ENCODE results near the gene TSHZ2. TPM values are rescaled to one million over a fixed set of nuclear protein-coding genes. Genes with fewer than 3 reads are reported as not detected.
A peak's percentile ranks its signal among the peaks of the same experiment; 100 is the strongest.
"Not testable (repeated sequence)": the region's sequence is repeated elsewhere in the genome, so short reads cannot be mapped to it uniquely, and the experiment has no call there.

Gene TSHZ2
- total RNA-seq, 1 donor from 2014 or later = 4.9 TPM

DNA sequence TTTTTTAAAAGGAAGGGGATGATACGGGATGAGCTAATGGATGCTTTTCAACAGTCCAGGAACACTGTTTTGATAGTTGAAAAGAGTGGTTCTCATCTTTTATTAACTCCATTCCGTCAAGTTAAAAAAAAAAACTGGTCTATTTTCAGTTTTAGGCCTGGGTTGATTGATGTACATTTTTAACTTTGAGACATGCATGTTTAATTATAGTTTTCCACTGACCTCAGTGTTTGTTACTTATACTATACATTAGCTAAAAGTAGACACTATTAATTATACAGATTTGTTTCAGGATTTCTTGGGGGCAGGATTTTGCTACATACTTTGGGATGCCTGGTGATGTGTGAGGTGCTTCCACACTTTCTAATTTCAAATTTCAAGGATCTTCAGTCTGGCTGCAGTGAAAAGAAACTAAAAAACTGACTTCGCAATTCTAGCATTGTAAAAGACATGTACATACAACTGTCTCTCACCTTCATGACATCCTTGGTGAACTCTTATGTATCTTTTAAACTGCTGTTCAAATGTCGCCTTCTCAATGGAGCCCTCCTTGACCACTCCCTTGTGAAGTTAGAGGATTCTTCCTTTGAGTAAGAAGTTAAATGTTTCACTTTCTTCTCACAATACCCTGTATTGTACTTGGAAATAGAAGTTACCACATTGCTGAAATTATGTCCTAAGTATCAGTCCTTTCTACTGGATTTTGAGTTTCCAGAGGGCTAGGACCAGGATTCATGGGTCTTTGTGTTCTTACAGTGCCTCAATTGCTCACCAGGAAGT, 101.7 kb downstream of the TSHZ2 start:
- no peak for ATAC-seq (ENCODE audit: poor library complexity)
- intact Hi-C loops (cut with DNase I) = no loop called here

DNA sequence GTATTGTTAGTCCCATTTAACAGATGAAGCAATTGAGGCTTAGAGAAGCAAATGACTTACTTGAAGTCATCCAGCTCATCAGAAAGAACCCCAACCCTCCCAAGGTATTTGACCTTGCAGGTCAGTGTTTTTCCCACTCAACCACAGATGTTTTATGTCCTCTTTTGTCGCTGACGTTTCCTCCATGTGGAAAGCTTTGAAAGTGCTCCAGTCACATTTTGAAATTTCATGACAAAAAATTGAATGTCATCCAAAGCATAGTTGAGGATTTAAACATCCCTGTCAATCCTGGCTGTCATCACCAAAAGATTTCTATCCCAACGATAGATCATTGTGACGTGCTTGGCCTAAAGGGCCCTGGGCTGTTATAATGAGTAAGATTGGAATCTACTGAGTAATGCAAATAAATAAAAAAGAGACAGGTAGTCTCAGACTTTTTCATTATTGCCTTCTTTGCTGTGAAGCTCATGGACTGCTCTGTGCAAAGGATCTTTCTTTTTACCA, 102.7 kb downstream of the TSHZ2 start:
- DNase-seq (no peak), ATAC-seq (ENCODE audit: poor library complexity) (no peak)
- intact Hi-C loops (cut with DNase I) = no loop called here

More for the DNA sequence above, 101.7 kb downstream of the TSHZ2 start:
- DNase-seq = no peak

- no peak for ATAC-seq (ENCODE audit: poor library complexity)
- intact Hi-C loops (cut with DNase I) = no loop called here
- DNase-seq = no peak
These were observed 104.5 kb downstream of the TSHZ2 start for GRCh38 chr20:53076668-53077067.

- intact Hi-C loops (cut with DNase I) = no loop called here
- ATAC-seq (ENCODE audit: poor library complexity) (peak; percentile 76), DNase-seq (no peak)
These were observed 105.4 kb downstream of the TSHZ2 start for GRCh38 chr20:53077373-53078205.

GRCh38 chr20:53078761-53079160, 106.6 kb downstream of the TSHZ2 start:
- ATAC-seq (ENCODE audit: poor library complexity) = no peak
- intact Hi-C loops (cut with DNase I) = no loop called here
- no peak for DNase-seq

DNA sequence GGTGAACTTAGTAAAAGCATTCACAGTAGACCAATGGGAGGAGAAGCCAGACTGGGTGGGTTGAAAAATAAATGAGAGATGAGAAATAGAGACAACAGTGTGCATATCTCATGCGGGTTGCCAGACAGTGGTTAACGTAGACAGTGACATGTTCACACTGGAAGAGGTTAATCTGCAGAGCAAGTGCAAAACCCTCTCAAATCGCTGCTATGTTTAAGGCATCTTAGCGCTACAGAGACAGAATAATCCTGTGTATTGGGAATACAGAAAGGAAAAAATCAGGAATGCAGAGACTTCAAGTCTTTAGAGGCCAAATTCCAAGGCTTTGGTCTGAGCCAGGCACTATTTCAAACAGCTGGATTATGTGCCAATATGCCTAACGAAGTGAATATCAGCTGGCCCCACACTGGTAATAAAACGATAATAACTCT, 107.1 kb downstream of the TSHZ2 start:
- intact Hi-C loops (cut with DNase I) = no loop called here
- ATAC-seq (ENCODE audit: poor library complexity) (no peak), DNase-seq (no peak)

- DNase-seq (no peak), ATAC-seq (ENCODE audit: poor library complexity) (no peak)
- intact Hi-C loops (cut with DNase I) = no loop called here
These were observed 107.9 kb downstream of the TSHZ2 start for GRCh38 chr20:53079828-53080686.

- ATAC-seq (ENCODE audit: poor library complexity) (no peak), DNase-seq (no peak)
- intact Hi-C loops (cut with DNase I) = no loop called here
These were observed 108.5 kb downstream of the TSHZ2 start for GRCh38 chr20:53080687-53080962.

- ATAC-seq (ENCODE audit: poor library complexity) = no peak
- DNase-seq = no peak
- intact Hi-C loops (cut with DNase I) = no loop called here
These were observed 109.1 kb downstream of the TSHZ2 start for GRCh38 chr20:53080969-53081871.

GRCh38 chr20:53081916-53082863, 110.0 kb downstream of the TSHZ2 start:
- DNase-seq = no peak
- no peak for ATAC-seq (ENCODE audit: poor library complexity)
- intact Hi-C loops (cut with DNase I) = no loop called here

GRCh38 chr20:53083411-53083810, 111.3 kb downstream of the TSHZ2 start:
- no peak for ATAC-seq (ENCODE audit: poor library complexity)
- no peak for DNase-seq
- intact Hi-C loops (cut with DNase I) = no loop called here

DNA sequence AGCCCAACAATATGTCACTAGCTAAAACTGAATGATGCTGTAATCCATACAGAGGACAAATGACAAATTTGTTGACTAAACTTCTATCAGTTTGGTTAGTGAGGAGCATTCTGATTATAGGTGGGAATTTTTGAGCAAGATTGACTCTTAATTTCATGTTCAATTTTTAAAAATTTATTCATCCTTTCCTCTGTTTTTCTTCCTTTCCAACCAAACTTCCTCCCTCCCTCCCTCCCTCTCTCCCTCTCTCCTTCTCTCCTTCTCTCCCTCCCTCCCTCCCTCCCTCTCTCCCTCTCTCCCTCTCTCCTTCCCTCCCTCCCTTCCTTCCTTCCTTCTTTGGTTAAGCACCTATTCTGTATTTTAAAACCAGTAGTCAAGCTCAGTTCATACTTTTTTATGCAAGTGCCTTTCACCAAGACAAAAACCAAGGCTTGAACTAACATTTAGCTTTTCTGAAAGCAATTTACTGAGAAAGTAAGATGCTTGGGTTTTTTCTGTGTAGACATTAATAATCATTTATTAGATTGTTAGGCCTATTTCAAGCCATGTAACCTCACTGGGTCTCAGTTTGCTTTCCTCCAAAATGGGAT, 112.3 kb downstream of the TSHZ2 start:
- intact Hi-C loops (cut with DNase I) = no loop called here
- no peak for ATAC-seq (ENCODE audit: poor library complexity)
- DNase-seq = no peak

DNA sequence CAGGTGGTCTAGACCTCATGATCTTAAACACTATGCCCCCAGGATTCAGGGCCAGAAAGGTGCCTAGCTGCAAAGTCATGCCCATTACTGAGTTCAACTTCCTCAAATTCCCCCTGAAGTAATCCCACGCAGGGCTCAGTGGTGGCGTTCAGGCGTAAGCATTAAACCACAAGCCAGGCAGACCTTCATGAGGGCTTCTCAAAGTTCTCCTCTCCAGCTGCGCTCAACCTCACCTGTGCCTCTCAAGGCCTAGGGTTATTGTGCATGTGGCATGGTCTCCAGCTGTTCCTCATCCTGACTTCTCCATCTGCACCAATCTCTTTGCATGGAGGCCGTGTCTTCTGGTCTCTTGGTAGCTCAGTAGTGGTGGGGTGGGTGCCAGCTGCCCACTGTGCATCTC, 113.6 kb downstream of the TSHZ2 start:
- no peak for DNase-seq
- intact Hi-C loops (cut with DNase I) = no loop called here
- ATAC-seq (ENCODE audit: poor library complexity) = no peak

GRCh38 chr20:53087037-53087777, 115.0 kb downstream of the TSHZ2 start:
- no peak for DNase-seq
- peak; percentile 88 for ATAC-seq (ENCODE audit: poor library complexity)
- intact Hi-C loops (cut with DNase I) = no loop called here

DNA sequence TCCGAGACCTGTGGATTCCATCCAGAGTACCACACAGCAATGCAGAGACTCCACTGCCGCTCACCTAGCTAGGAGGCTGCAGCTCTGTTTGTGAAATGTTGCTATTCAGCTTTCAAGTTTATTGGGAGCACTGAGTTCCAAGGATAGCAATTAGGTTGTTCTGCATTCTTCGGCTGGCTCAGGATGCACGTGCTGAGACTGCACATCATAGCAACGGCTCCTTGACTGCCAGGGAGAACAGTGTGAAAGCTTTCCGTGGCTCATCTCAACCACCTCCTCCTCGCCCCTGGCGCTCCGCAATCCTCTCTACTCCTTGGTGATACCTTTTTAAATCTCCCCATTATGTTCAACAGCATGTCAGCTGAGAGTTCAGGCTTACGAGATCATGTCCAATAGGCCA, 116.6 kb downstream of the TSHZ2 start:
- intact Hi-C loops (cut with DNase I) = no loop called here
- ATAC-seq (ENCODE audit: poor library complexity) (no peak), DNase-seq (no peak)

GRCh38 chr20:53089851-53090250, 117.7 kb downstream of the TSHZ2 start:
- ATAC-seq (ENCODE audit: poor library complexity); intact Hi-C loops (cut with DNase I): not testable (repeated sequence)
- peak; percentile 65 for DNase-seq

Measured in Right ventricle myocardium superior (tissue), 1 donor.